ENCODE data around the gene ADRB1. TPM values are rescaled to one million over a fixed set of nuclear protein-coding genes. Genes with fewer than 3 reads are reported as not detected.

The ADRB1 gene
- total and polyA plus RNA-seq, 2 experiments from 2014 or later: 0.23 to 0.24 TPM

DNA sequence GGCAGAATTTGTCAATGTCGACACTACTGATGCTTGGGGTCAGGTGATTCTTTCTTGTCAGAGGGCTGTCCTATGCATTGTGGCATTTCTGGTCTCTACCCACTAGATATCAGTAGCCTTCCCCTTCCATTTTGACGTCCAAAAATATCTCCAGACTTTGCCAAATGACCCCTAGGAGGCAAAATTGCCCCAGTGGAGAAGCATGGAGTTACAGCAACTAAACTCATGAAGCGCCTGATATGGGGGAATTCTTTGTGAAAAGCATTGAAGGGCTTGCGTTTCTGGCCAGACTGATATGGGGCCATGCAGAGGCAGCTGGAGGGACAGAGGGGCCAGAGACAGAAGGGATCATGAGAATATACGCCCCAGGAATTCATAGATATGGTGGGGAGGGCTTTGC, 43.6 kb downstream of the ADRB1 start:
- 0 out of 2 replicates have a peak, but pooled peaks cover 4% of the 10 kb centered on the region for H3F3A ChIP-seq (replicated peaks; ENCODE audit: low read depth)
- DNase-seq (ENCODE audit: low spot score) (peak; percentile 34), ATAC-seq (peak; percentile 40; the same call in 2 of the 3 replicates)
- Mint-ChIP-seq H3K9me3 (peaks cover 8% of the 10 kb centered on the region; the same call in 2 of the 3 replicates), H3K36me3 (ENCODE audit: low read depth) (no peaks in the 10 kb centered on the region; the same call in 2 of the 3 replicates), H3K27ac (no peak overlapping the region), H3K27me3 (ENCODE audit: insufficient read depth, low read depth, poor library complexity) (peaks cover 14% of the 10 kb centered on the region), H3K4me3 (no peak overlapping the region), H3K4me1 (no peaks in the 10 kb centered on the region)
- no peaks in the 10 kb centered on the region for H3K36me3 ChIP-seq (ENCODE audit: insufficient read depth)
- no peak overlapping the region for H3K4me2 ChIP-seq
- H3K9me2 ChIP-seq (ENCODE audit: insufficient read depth): peaks cover 4% of the 10 kb centered on the region; the same call in 1 of the 2 replicates
- H3K79me2 ChIP-seq (replicated peaks; ENCODE audit: insufficient read depth): no peaks in the 10 kb centered on the region
- TF ChIP-seq POLR2AphosphoS5 (IDR thresholded peaks at IDR 0.05; ENCODE audit: low read depth) (no peak), CTCF (conservative IDR thresholded peaks at IDR 0.05; ENCODE audit: low read depth in 2 of 2) (peak; percentile 29 to 43), EZH2phosphoT487 (IDR thresholded peaks at IDR 0.05; ENCODE audit: unreplicated experiment) (no peak), CREB1 (CRISPR knock-in tag; IDR thresholded peaks at IDR 0.05; ENCODE audit: low read depth) (no peak)
- no peak overlapping the region for H3K4me3 ChIP-seq
- no peaks in the 10 kb centered on the region for H3K4me1 ChIP-seq (ENCODE audit: insufficient read depth)
- no peak overlapping the region for H3K27ac ChIP-seq (ENCODE audit: low read depth)
- no peaks in the 10 kb centered on the region for H4K20me1 ChIP-seq (replicated peaks; ENCODE audit: insufficient read depth)
- H2AFZ ChIP-seq: no peak overlapping the region
- H3K27me3 ChIP-seq (ENCODE audit: insufficient read depth): no peaks in the 10 kb centered on the region

- Mint-ChIP-seq H3K27ac (no peak overlapping the region), H3K4me1 (no peaks in the 10 kb centered on the region), H3K27me3 (ENCODE audit: insufficient read depth, low read depth, poor library complexity) (peaks cover 14% of the 10 kb centered on the region), H3K9me3 (peaks cover 8% of the 10 kb centered on the region; the same call in 2 of the 3 replicates), H3K36me3 (ENCODE audit: low read depth) (no peaks in the 10 kb centered on the region; the same call in 2 of the 3 replicates), H3K4me3 (no peak overlapping the region)
- H3K79me2 ChIP-seq (replicated peaks; ENCODE audit: insufficient read depth): no peaks in the 10 kb centered on the region
- DNase-seq (ENCODE audit: low spot score): no peak
- ATAC-seq: no peak; the same call in 2 of the 3 replicates
- H3K4me1 ChIP-seq (ENCODE audit: insufficient read depth): no peaks in the 10 kb centered on the region
- no peak overlapping the region for H3K4me3 ChIP-seq
- no peak overlapping the region for H2AFZ ChIP-seq
- H3K9me2 ChIP-seq (ENCODE audit: insufficient read depth): peaks cover 4% of the 10 kb centered on the region; the same call in 1 of the 2 replicates
- TF ChIP-seq STAT1 (IDR thresholded peaks at IDR 0.05; ENCODE audit: unreplicated experiment): no peak
- no peak for TF ChIP-seq NANOG (IDR thresholded peaks at IDR 0.05; ENCODE audit: borderline replicate concordance)
- no peak for TF ChIP-seq ZNF331 (CRISPR knock-in tag; IDR thresholded peaks at IDR 0.05; ENCODE audit: low read depth)
- 0 out of 4 replicates have a peak, but pooled peaks of 1 of the 2 experiments have one; percentile 10 for TF ChIP-seq CTCF (conservative IDR thresholded peaks at IDR 0.05; ENCODE audit: low read depth in 2 of 2)
- no peak for TF ChIP-seq EZH2 (IDR thresholded peaks at IDR 0.05; ENCODE audit: low read depth, unreplicated experiment)
- no peak overlapping the region for H3K27ac ChIP-seq (ENCODE audit: low read depth)
- H3K4me2 ChIP-seq: no peak overlapping the region
- no peaks in the 10 kb centered on the region for H4K20me1 ChIP-seq (replicated peaks; ENCODE audit: insufficient read depth)
- no peaks in the 10 kb centered on the region for H3K36me3 ChIP-seq (ENCODE audit: insufficient read depth)
- no peaks in the 10 kb centered on the region for H3K27me3 ChIP-seq (ENCODE audit: insufficient read depth)
- H3F3A ChIP-seq (replicated peaks; ENCODE audit: low read depth): 0 out of 2 replicates have a peak, but pooled peaks cover 4% of the 10 kb centered on the region
These were observed 44.0 kb downstream of the ADRB1 start for GRCh38 chr10:114087655-114088054.
